Measurements from ENCODE around the gene ADAM23.

ADAM23 gene

GRCh38 chr2:206665251-206665650 lies 221.9 kb downstream of the ADAM23 start:
- no peak for DNase-seq
